GM19372 (cell line): ENCODE measurements around the gene ATP8A2.
"Not testable (repeated sequence)": the region's sequence is repeated elsewhere in the genome, so short reads cannot be mapped to it uniquely, and the experiment has no call there.

ENCODE experiments used
- ATAC-seq: cut with Tn5 transposase; IDR thresholded peaks from one replicate; pipeline ENCODE4 v1.9.1; 2021; ENCODE audit warnings: mild to moderate bottlenecking, low read depth, moderate library complexity; ENCODE audit not compliant: unreplicated experiment

ATP8A2 gene

GRCh38 chr13:26046639-26047038 is 674.9 kb downstream of the ATP8A2 start:
- ATAC-seq = no peak

DNA sequence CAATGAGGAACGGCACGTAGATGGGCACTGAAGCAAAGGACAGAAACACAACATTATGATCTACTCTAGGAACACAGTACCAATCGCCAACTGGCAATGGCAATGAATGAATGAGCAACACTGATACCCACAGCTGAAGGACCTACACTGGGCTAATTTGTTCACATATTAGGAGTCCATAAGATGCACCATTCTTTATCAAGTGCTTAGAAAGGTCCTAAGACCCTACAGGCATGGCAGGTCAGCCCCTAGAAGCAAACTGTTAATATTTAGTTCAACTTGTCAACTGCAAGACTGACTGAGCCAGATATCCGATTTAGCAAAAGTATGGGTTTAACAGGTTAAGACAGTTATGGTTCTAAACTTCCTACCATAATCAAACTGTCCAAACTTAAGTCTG is 675.3 kb downstream of the ATP8A2 start:
- no peak for ATAC-seq

GRCh38 chr13:26048741-26049140 is 677.0 kb downstream of the ATP8A2 start:
- ATAC-seq = no peak

- ATAC-seq = no peak
Observed at GRCh38 chr13:26050568-26051230, 678.9 kb downstream of the ATP8A2 start.

DNA sequence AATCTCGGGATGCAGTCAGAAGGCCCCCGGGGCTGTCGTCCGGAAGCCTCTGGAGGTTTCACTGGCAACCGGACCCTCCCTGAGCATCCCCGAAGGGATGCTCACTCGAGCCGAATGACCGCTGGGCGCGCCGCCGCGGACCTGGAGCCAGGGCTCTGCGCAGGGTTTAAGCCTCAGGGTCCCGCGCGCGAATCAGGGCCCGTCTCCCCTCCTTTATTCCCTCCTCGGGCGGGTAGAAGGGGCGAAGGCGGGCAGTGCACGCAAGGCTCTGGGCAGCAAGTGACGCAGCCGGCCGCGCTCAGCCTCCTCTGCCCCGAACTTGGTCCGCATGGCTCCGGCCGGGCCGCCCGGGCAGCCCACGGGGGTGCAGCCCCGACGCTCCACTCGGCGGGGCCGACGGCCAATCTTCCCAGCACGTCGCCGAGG is 679.5 kb downstream of the ATP8A2 start:
- no peak for ATAC-seq

- ATAC-seq = peak; percentile 64
Observed at GRCh38 chr13:26051657-26052311, 680.0 kb downstream of the ATP8A2 start, which contains the start of gene SHISA2. Gene SHISA2, minus strand, starts transcription at chr13:26052016. Its CDS starts 1,041 bp downstream, at chr13:26050975.

GRCh38 chr13:26052337-26052736 is 680.6 kb downstream of the ATP8A2 start:
- ATAC-seq = no peak

GRCh38 chr13:26053418-26053980 is 681.7 kb downstream of the ATP8A2 start:
- ATAC-seq = no peak

GRCh38 chr13:26054896-26055295 is 683.1 kb downstream of the ATP8A2 start:
- ATAC-seq = no peak

DNA sequence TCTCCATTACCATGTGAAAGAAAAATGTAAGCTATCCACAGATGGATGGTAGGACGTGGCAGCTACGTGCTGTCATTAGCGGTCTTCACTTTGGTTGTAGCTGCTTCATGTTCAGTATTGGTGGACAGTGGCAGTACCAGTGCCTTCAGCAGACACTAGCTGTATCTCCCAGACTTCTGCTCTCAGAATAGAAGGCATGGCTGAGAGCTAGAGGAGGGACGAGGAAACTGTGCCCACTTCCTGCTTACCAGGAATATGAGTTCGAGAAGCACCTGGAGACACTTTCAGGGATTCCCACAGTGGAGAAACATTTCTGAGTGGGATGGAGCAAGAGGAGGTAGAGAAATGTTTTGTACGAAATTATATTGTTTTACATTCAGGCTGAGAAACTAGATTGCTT is 686.9 kb downstream of the ATP8A2 start:
- no peak for ATAC-seq

DNA sequence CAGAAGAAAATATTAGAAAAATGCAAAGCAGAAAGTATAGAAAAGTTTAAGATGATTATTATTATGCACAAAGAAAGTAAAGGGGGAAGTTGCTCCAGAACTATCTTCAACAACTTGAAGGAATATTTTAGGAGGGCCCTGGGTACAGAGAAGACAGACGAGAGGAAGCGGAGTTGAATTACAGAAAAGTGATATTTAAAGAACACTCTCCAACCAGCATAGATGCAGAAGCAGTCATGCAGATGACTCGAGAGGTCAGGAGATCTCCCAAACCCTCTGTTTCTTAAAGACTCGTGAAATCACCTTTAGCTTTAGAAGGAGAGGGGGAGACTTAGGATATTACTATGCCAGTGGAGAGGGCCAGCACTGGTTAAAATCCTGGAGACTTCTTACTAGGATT is 688.6 kb downstream of the ATP8A2 start:
- no peak for ATAC-seq

DNA sequence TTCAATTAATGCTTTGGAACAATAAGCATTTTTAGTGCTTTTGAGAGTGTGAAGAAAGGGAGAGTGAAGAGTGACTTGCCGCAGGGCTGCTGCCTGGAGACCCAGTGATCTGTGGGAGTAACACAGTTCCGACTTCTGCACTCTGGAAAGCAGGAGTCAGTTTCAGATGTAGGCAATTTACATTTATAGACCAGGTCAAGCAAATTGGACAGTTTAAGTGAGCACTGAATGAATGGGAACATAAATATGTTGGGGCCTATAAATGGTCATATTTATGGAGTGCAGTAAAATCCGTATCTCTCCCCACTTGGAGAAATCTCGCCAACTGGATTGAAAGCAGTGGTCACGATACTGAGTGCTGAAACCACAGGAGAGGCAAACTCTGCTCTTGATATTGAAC is 689.5 kb downstream of the ATP8A2 start:
- no peak for ATAC-seq

DNA sequence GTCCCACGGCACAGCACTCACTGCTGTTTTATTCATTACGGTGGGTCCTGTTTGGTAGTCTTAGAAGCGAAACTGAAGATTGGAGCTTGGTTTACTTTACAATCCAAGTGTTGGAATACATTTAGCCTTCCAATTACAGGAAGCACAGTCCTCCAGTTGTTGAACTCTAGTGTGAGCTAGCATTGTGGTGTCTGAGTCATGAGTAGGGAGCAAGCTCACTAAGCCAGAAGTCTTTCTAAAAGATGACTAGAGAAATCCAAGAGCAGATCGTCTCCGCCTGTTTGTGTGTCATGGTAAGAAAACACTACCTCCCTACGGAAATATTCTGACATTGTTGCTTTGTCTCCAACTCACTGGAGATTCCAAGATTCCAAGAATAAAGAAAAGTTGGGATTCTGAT is 690.2 kb downstream of the ATP8A2 start:
- no peak for ATAC-seq

GRCh38 chr13:26062853-26063444 is 691.2 kb downstream of the ATP8A2 start:
- no peak for ATAC-seq

GRCh38 chr13:26066492-26066891 is 694.7 kb downstream of the ATP8A2 start:
- not testable (repeated sequence) for ATAC-seq

- ATAC-seq = no peak
Observed at GRCh38 chr13:26067601-26068000, 695.8 kb downstream of the ATP8A2 start.

- not testable (repeated sequence) for ATAC-seq
Observed at GRCh38 chr13:26068372-26068771, 696.6 kb downstream of the ATP8A2 start.

GRCh38 chr13:26069642-26070041 is 697.9 kb downstream of the ATP8A2 start:
- ATAC-seq = not testable (repeated sequence)

- no peak for ATAC-seq
Observed at GRCh38 chr13:26071691-26072090, 699.9 kb downstream of the ATP8A2 start.

- ATAC-seq = not testable (repeated sequence)
Observed at GRCh38 chr13:26072335-26072734, 700.6 kb downstream of the ATP8A2 start.

- no peak for ATAC-seq
Observed at GRCh38 chr13:26074706-26075105, 702.9 kb downstream of the ATP8A2 start.
